HepG2 (cell line): Measurements from ENCODE around the gene OSER1. TPM values are rescaled to one million over a fixed set of nuclear protein-coding genes. Genes with fewer than 3 reads are reported as not detected.

Experiments used
- ATAD3A ChIP-seq: sonication (generic); formaldehyde crosslinking; IDR thresholded peaks from 2 replicates; pipeline ENCODE4 v1.4.0; 2020; ENCODE audit warnings: missing genetic modification reagents
- BCL6 ChIP-seq: IDR thresholded peaks from 2 replicates; pipeline ENCODE4 v1.6.1; 2016; ENCODE audit warnings: missing genetic modification reagents, missing compliant biosample characterization
- FOXK1 ChIP-seq: sonication (generic); formaldehyde crosslinking; IDR thresholded peaks from 2 replicates; pipeline ENCODE4 v1.4.0; 2020; ENCODE audit warnings: low read depth, missing genetic modification reagents, borderline replicate concordance
- HBP1 ChIP-seq: IDR thresholded peaks from 2 replicates; pipeline ENCODE4 v1.6.1; 2016; ENCODE audit warnings: low read depth, control low read depth
- HMGXB4 ChIP-seq, 2 experiments: sonication (generic) in 1 of 2; formaldehyde crosslinking in 1 of 2; IDR thresholded peaks; 2 replicates each; pipeline versions ENCODE4 v1.4.0 to v1.6.1; 2018 to 2020; ENCODE audit warnings: missing genetic modification reagents in 2 of 2, borderline replicate concordance in 1 of 2, low read depth in 1 of 2, mild to moderate bottlenecking in 1 of 2, missing biosample characterization in 1 of 2
- HNF4G ChIP-seq, 2 experiments: sonication (generic) in 1 of 2; formaldehyde crosslinking in 1 of 2; IDR thresholded peaks; 2 replicates each; pipeline versions ENCODE4 v1.4.0 to v1.6.1; 2011 to 2020; ENCODE audit warnings: borderline replicate concordance in 2 of 2, low read depth in 2 of 2, mild to moderate bottlenecking in 2 of 2, low read length in 1 of 2, missing genetic modification reagents in 1 of 2, moderate library complexity in 1 of 2
- KDM1A ChIP-seq: IDR thresholded peaks from 2 replicates; pipeline ENCODE4 v1.6.1; 2016; ENCODE audit warnings: missing compliant biosample characterization
- MEF2D ChIP-seq: sonication (generic); formaldehyde crosslinking; IDR thresholded peaks from 2 replicates; pipeline ENCODE4 v1.5.1; 2020; ENCODE audit warnings: mild to moderate bottlenecking, missing genetic modification reagents
- NFRKB ChIP-seq: fragments of 450-650 bp; IDR thresholded peaks from 2 replicates; pipeline ENCODE4 v1.6.1; 2017
- NKX3-1 ChIP-seq: sonication (generic); formaldehyde crosslinking; IDR thresholded peaks from 2 replicates; pipeline ENCODE4 v1.5.0; 2020; ENCODE audit warnings: missing genetic modification reagents
- SOX13 ChIP-seq, 3 experiments: fragments of 450-650 bp in 1 of 3; sonication (generic) in 1 of 3; formaldehyde crosslinking in 1 of 3; IDR thresholded peaks in 2 of 3; conservative IDR thresholded peaks in 1 of 3; 2 replicates each; pipeline versions ENCODE4 v1.5.0 to v1.6.1; 2016 to 2020; ENCODE audit warnings: antibody characterized with exemption in 1 of 3, mild to moderate bottlenecking in 1 of 3, missing compliant biosample characterization in 1 of 3, missing genetic modification reagents in 1 of 3, moderate library complexity in 1 of 3
- TGIF2 ChIP-seq: IDR thresholded peaks from 2 replicates; pipeline ENCODE4 v1.6.1; 2016; ENCODE audit warnings: control low read depth, missing compliant biosample characterization
- THAP11 ChIP-seq: IDR thresholded peaks from 2 replicates; pipeline ENCODE4 v1.6.1; 2016; ENCODE audit warnings: missing biosample characterization, missing genetic modification reagents
- ZFX ChIP-seq: sonication (generic); formaldehyde crosslinking; IDR thresholded peaks from 2 replicates; pipeline ENCODE4 v1.4.0; 2020; ENCODE audit warnings: mild to moderate bottlenecking, low read depth, missing genetic modification reagents, moderate library complexity
- ZNF18 ChIP-seq: sonication (generic); formaldehyde crosslinking; IDR thresholded peaks from 2 replicates; pipeline ENCODE4 v1.8.0; 2022; ENCODE audit warnings: mild to moderate bottlenecking, missing genetic modification reagents; ENCODE audit not compliant: insufficient replicate concordance
- ZNF20 ChIP-seq: sonication (generic); formaldehyde crosslinking; IDR thresholded peaks from 2 replicates; pipeline ENCODE4 v1.4.0; 2020; ENCODE audit warnings: mild to moderate bottlenecking, moderate library complexity, missing genetic modification reagents
- ZNF326 ChIP-seq: sonication (generic); formaldehyde crosslinking; IDR thresholded peaks from 2 replicates; pipeline ENCODE4 v1.4.0; 2020; ENCODE audit warnings: missing genetic modification reagents, borderline replicate concordance
- ZNF513 ChIP-seq: sonication (generic); formaldehyde crosslinking; conservative IDR thresholded peaks from 2 replicates; pipeline ENCODE4 v1.5.0; 2020; ENCODE audit warnings: missing genetic modification reagents
- ZNF549 ChIP-seq: sonication (generic); formaldehyde crosslinking; IDR thresholded peaks from 2 replicates; pipeline ENCODE4 v1.5.0; 2020; ENCODE audit warnings: missing genetic modification reagents
- ZNF597 ChIP-seq: sonication (generic); formaldehyde crosslinking; IDR thresholded peaks from 2 replicates; pipeline ENCODE4 v1.5.0; 2020; ENCODE audit warnings: missing genetic modification reagents
- polyA plus RNA-seq, 8 experiments: library from polyadenylated mRNA; depleted of rRNA in 3 of 8; stranded (reverse) in 7 of 8; unstranded in 1 of 8; fragments of >200 nt; fragmentation: Illumina TruSeq in 4 of 8; extraction: Trizol in 4 of 8; gene quantifications; 2 replicates each; pipeline versions ENCODE4 v1.2.1 to v1.2.3, GENCODE V29; 2011 to 2016; ENCODE audit warnings: low read depth in 4 of 8, missing spikeins in 1 of 8, mixed read lengths in 1 of 8; ENCODE audit not compliant: insufficient read depth in 1 of 8
- total RNA-seq, 5 experiments: library from RNA; depleted of rRNA; stranded (reverse); fragments of >200 nt; fragmentation: Illumina TruSeq; extraction: Trizol; gene quantifications; 2 replicates each; pipeline ENCODE4 v1.2.3, GENCODE V29; 2016; ENCODE audit warnings: low read depth in 1 of 5

Gene OSER1
- total and polyA plus RNA-seq, 2 of the 13 experiments (the other 11 are each of a cell fraction or from before 2014, with no cell fraction given) = 71.2 to 71.5 TPM

- TF ChIP-seq HBP1 (CRISPR knock-in tag) = peak; percentile 54
- TF ChIP-seq ZFX (CRISPR knock-in tag) = peak; percentile 98
- TF ChIP-seq ZNF513 (CRISPR knock-in tag) = no peak; the same call in 1 of the 2 replicates
- no peak for TF ChIP-seq ZNF18 (CRISPR knock-in tag)
- TF ChIP-seq KDM1A = no peak
- TF ChIP-seq NKX3-1 (CRISPR knock-in tag) = peak; percentile 74
- TF ChIP-seq ZNF597 = no peak
- TF ChIP-seq ATAD3A (CRISPR knock-in tag) = peak; percentile 11; the same call in 1 of the 2 replicates
- peak; percentile 59 for TF ChIP-seq HNF4G (IDR thresholded peaks at IDR 0.05; ENCODE audit: borderline replicate concordance, low read depth, low read length)
- peak; percentile 33; the same call in 1 of the 2 replicates for TF ChIP-seq HNF4G (CRISPR knock-in tag; IDR thresholded peaks at IDR 0.05; ENCODE audit: borderline replicate concordance, low read depth)
- TF ChIP-seq NFRKB = no peak
- TF ChIP-seq HMGXB4 (CRISPR knock-in tag; IDR thresholded peaks at IDR 0.05; ENCODE audit: borderline replicate concordance in 1 of 2, low read depth in 1 of 2) = peak; percentile 40 to 76; a peak in 2 of 4 replicates
- no peak for TF ChIP-seq ZNF326 (CRISPR knock-in tag)
- peak; percentile 100 for TF ChIP-seq FOXK1 (CRISPR knock-in tag)
- TF ChIP-seq TGIF2 = peak; percentile 94
- peak; percentile 74 for TF ChIP-seq SOX13 (IDR thresholded peaks at IDR 0.05)
- TF ChIP-seq SOX13 (CRISPR knock-in tag; conservative IDR thresholded peaks at IDR 0.05 in 1 of 2, IDR thresholded peaks at IDR 0.05 in 1 of 2) = peak in 1 of 2 experiments; percentile 77; a peak in 2 of 4 replicates
- 0 out of 2 replicates have a peak, but pooled peaks have one; percentile 21 for TF ChIP-seq ZNF20 (CRISPR knock-in tag)
- TF ChIP-seq ZNF549 (CRISPR knock-in tag) = no peak
- TF ChIP-seq THAP11 = peak; percentile 92
- no peak for TF ChIP-seq BCL6 (CRISPR knock-in tag)
- TF ChIP-seq MEF2D = peak; percentile 95; the same call in 1 of the 2 replicates
Measured at GRCh38 chr20:44210406-44211176, at the start of gene OSER1 (continued).
